ENCODE results near the gene ZDHHC7.

ZDHHC7 gene

GRCh38 chr16:85006639-85007038, 4.7 kb downstream of the ZDHHC7 start:
- Histone ChIP-seq H3K27me3 (ENCODE audit: insufficient read depth, low read length) (no peaks in the 10 kb centered on the region), H4K20me1 (ENCODE audit: insufficient read depth, low read length) (no peaks in the 10 kb centered on the region), H3K4me2 (ENCODE audit: low read length) (no peak overlapping the region), H3K4me3 (ENCODE audit: low read depth, low read length, poor library complexity, severe bottlenecking) (no peak overlapping the region), H3K9me3 (ENCODE audit: low read length) (no peaks in the 10 kb centered on the region), H3K4me1 (ENCODE audit: insufficient read depth, low read length, severe bottlenecking) (peaks cover 10% of the 10 kb centered on the region), H3F3A (ENCODE audit: insufficient read depth, low read length) (no peaks in the 10 kb centered on the region), H3K27ac (ENCODE audit: low read depth, low read length, poor library complexity, severe bottlenecking) (no peak overlapping the region), H3K9me2 (ENCODE audit: low read depth, low read length) (no peaks in the 10 kb centered on the region), H3K36me3 (ENCODE audit: insufficient read depth, low read length) (no peaks in the 10 kb centered on the region), H3K79me2 (ENCODE audit: insufficient read depth, low read length) (peaks cover 29% of the 10 kb centered on the region), H3K9ac (ENCODE audit: low read length) (no peak overlapping the region), H2AFZ (ENCODE audit: low read length) (no peak overlapping the region)
- TF ChIP-seq CTCF (IDR thresholded peaks at IDR 0.05; ENCODE audit: low read length) (no peak), EZH2 (IDR thresholded peaks at IDR 0.05; ENCODE audit: borderline replicate concordance, low read length) (no peak)

- Histone ChIP-seq H3K27me3 (ENCODE audit: insufficient read depth, low read length) (no peaks in the 10 kb centered on the region), H3F3A (ENCODE audit: insufficient read depth, low read length) (no peaks in the 10 kb centered on the region), H3K9me2 (ENCODE audit: low read depth, low read length) (no peaks in the 10 kb centered on the region), H3K36me3 (ENCODE audit: insufficient read depth, low read length) (no peaks in the 10 kb centered on the region), H2AFZ (ENCODE audit: low read length) (no peak overlapping the region), H3K9me3 (ENCODE audit: low read length) (no peaks in the 10 kb centered on the region), H3K79me2 (ENCODE audit: insufficient read depth, low read length) (peaks cover 26% of the 10 kb centered on the region), H3K9ac (ENCODE audit: low read length) (no peak overlapping the region), H3K4me1 (ENCODE audit: insufficient read depth, low read length, severe bottlenecking) (peaks cover 8% of the 10 kb centered on the region), H4K20me1 (ENCODE audit: insufficient read depth, low read length) (no peaks in the 10 kb centered on the region), H3K27ac (ENCODE audit: low read depth, low read length, poor library complexity, severe bottlenecking) (no peak overlapping the region), H3K4me2 (ENCODE audit: low read length) (no peak overlapping the region), H3K4me3 (ENCODE audit: low read depth, low read length, poor library complexity, severe bottlenecking) (no peak overlapping the region)
- TF ChIP-seq EZH2 (IDR thresholded peaks at IDR 0.05; ENCODE audit: borderline replicate concordance, low read length) (no peak), CTCF (IDR thresholded peaks at IDR 0.05; ENCODE audit: low read length) (no peak)
Measured at GRCh38 chr16:85005285-85006069, 5.9 kb downstream of the ZDHHC7 start.

- TF ChIP-seq CTCF (IDR thresholded peaks at IDR 0.05; ENCODE audit: low read length) (no peak), EZH2 (IDR thresholded peaks at IDR 0.05; ENCODE audit: borderline replicate concordance, low read length) (no peak)
- H3K27ac ChIP-seq (ENCODE audit: low read depth, low read length, poor library complexity, severe bottlenecking): no peak overlapping the region
- H3K9ac ChIP-seq (ENCODE audit: low read length): no peak overlapping the region
- H3K4me3 ChIP-seq (ENCODE audit: low read depth, low read length, poor library complexity, severe bottlenecking): no peak overlapping the region
- H3F3A ChIP-seq (ENCODE audit: insufficient read depth, low read length): no peaks in the 10 kb centered on the region
- no peaks in the 10 kb centered on the region for H3K36me3 ChIP-seq (ENCODE audit: insufficient read depth, low read length)
- H3K27me3 ChIP-seq (ENCODE audit: insufficient read depth, low read length): no peaks in the 10 kb centered on the region
- H3K79me2 ChIP-seq (ENCODE audit: insufficient read depth, low read length): peaks cover 19% of the 10 kb centered on the region
- H4K20me1 ChIP-seq (ENCODE audit: insufficient read depth, low read length): no peaks in the 10 kb centered on the region
- H3K4me2 ChIP-seq (ENCODE audit: low read length): no peak overlapping the region
- no peaks in the 10 kb centered on the region for H3K9me3 ChIP-seq (ENCODE audit: low read length)
- no peak overlapping the region for H2AFZ ChIP-seq (ENCODE audit: low read length)
- H3K9me2 ChIP-seq (ENCODE audit: low read depth, low read length): no peaks in the 10 kb centered on the region
- H3K4me1 ChIP-seq (ENCODE audit: insufficient read depth, low read length, severe bottlenecking): no peaks in the 10 kb centered on the region
Measured at GRCh38 chr16:85004587-85005205, 6.6 kb downstream of the ZDHHC7 start.

All from OCI-LY1 (cell line).